DOHH2 (cell line): ENCODE results near the gene SUPT20HL1.

ENCODE experiments used
- H3F3A ChIP-seq: fragments of 200-600 bp; sonication (generic), shearing (Covaris generic); 2 replicates; pipeline ENCODE4 v1.6.0; 2016; ENCODE audit warnings: antibody characterized with exemption, mild to moderate bottlenecking; ENCODE audit not compliant: control insufficient read depth, insufficient read depth
- H3K27ac ChIP-seq: fragments of 200-600 bp; sonication (generic); 2 replicates; pipeline ENCODE4 v1.5.1; 2014; ENCODE audit warnings: low read depth, mild to moderate bottlenecking, low read length, moderate library complexity
- H3K27me3 ChIP-seq: fragments of 200-600 bp; sonication (generic); 2 replicates; pipeline ENCODE4 v1.6.1; 2014; ENCODE audit warnings: mild to moderate bottlenecking, low read length, mixed read lengths; ENCODE audit not compliant: control insufficient read depth
- H3K36me3 ChIP-seq: fragments of 200-600 bp; sonication (generic); 2 replicates; pipeline ENCODE4 v1.6.1; 2014; ENCODE audit warnings: mild to moderate bottlenecking, low read length, moderate library complexity, mixed read lengths; ENCODE audit not compliant: control insufficient read depth
- H3K4me1 ChIP-seq: fragments of 200-600 bp; sonication (generic); 2 replicates; pipeline ENCODE4 v1.6.1; 2014; ENCODE audit warnings: mild to moderate bottlenecking, low read length, mixed read lengths; ENCODE audit not compliant: control insufficient read depth
- H3K4me2 ChIP-seq: fragments of 200-600 bp; sonication (generic); 2 replicates; pipeline ENCODE4 v1.6.0; 2014; ENCODE audit warnings: mild to moderate bottlenecking, low read length, moderate library complexity
- H3K4me3 ChIP-seq: fragments of 200-600 bp; sonication (generic); 2 replicates; pipeline ENCODE4 v1.5.1; 2014; ENCODE audit warnings: mild to moderate bottlenecking, low read length, mixed read lengths
- H3K79me2 ChIP-seq: fragments of 200-600 bp; sonication (generic); 2 replicates; pipeline ENCODE4 v1.6.1; 2014; ENCODE audit warnings: mild to moderate bottlenecking, low read length, mixed read lengths; ENCODE audit not compliant: control insufficient read depth
- H3K9me2 ChIP-seq: fragments of 200-600 bp; sonication (generic); replicated peaks from 2 replicates; pipeline ENCODE4 v1.6.1; 2014; ENCODE audit warnings: mild to moderate bottlenecking, low read length, mixed read lengths; ENCODE audit not compliant: control insufficient read depth
- H3K9me3 ChIP-seq: fragments of 200-600 bp; sonication (generic); 2 replicates; pipeline ENCODE4 v1.6.1; 2014; ENCODE audit warnings: antibody characterized with exemption, low read length, mixed read lengths; ENCODE audit not compliant: control insufficient read depth, insufficient read depth
- H4K20me1 ChIP-seq: fragments of 200-600 bp; sonication (generic); 2 replicates; pipeline ENCODE4 v1.6.0; 2014; ENCODE audit warnings: low read depth, mild to moderate bottlenecking, antibody characterized with exemption, low read length, moderate library complexity; ENCODE audit not compliant: control insufficient read depth, insufficient read depth
- CTCF ChIP-seq: fragments of 200-600 bp; sonication (generic); IDR thresholded peaks from one replicate; pipeline ENCODE4 v1.5.1; 2014; ENCODE audit warnings: antibody characterized with exemption, mild to moderate bottlenecking, low read depth, low read length; ENCODE audit not compliant: poor library complexity, severe bottlenecking
- EZH2phosphoT487 ChIP-seq: fragments of 200-600 bp; sonication (generic); IDR thresholded peaks from 2 replicates; pipeline ENCODE4 v1.6.1; 2017; ENCODE audit warnings: borderline replicate concordance, mild to moderate bottlenecking, antibody characterized with exemption, low read length, moderate library complexity, mixed read lengths

Gene SUPT20HL1

DNA sequence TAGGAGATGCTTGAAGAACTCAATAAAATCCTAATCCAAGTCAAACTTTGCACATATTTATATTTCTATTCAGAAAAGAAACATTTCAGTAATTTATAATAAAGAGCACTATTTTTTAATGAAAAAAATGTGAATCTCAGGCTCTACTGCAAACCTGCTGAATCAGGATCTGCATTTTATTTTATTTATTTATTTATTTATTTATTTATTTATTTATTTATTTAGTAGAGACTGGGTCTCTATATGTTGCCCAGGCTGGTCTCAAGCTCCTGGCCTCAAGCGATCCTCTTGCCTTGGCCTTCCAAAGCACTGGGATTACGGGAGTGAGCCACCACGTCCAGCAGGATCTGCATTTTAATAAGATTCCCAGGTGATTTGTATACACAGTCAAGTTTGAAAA, 16.0 kb downstream of the SUPT20HL1 start:
- H3K4me1 ChIP-seq = no peaks in the 10 kb centered on the region

DNA sequence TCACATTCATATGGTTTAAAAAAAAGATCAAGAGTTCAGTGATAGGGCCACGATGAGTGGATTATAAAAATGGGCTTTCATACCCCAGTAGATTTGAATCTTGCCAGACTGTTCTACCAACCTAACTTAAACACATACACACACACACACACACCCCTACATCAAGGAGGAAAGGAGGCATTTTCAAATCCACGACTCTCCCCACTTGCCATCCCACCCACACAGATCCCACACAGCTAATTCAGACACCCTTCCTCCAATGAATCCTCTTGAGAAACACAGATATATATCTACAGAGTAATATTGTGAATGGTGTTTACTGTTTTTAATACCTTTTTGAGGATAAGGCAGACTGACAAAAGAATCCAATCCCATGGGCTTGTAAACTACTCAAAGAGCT, 16.8 kb downstream of the SUPT20HL1 start:
- TF ChIP-seq EZH2phosphoT487 (no peak), CTCF (no peak)
- H3K27me3 ChIP-seq = no peaks in the 10 kb centered on the region
- H3F3A ChIP-seq = no peaks in the 10 kb centered on the region
- no peaks in the 10 kb centered on the region for H3K9me3 ChIP-seq
- no peaks in the 10 kb centered on the region for H4K20me1 ChIP-seq
- H3K4me1 ChIP-seq = no peaks in the 10 kb centered on the region
- no peaks in the 10 kb centered on the region for H3K79me2 ChIP-seq
- no peaks in the 10 kb centered on the region for H3K36me3 ChIP-seq
- no peak overlapping the region for H3K4me2 ChIP-seq
- H3K9me2 ChIP-seq = no peaks in the 10 kb centered on the region
- H3K4me3 ChIP-seq = no peak overlapping the region
- no peak overlapping the region for H3K27ac ChIP-seq

More for the DNA sequence above, 16.0 kb downstream of the SUPT20HL1 start:
- no peaks in the 10 kb centered on the region for H3K9me2 ChIP-seq
- TF ChIP-seq CTCF = no peak
- TF ChIP-seq EZH2phosphoT487 = no peak
- no peak overlapping the region for H3K27ac ChIP-seq
- no peaks in the 10 kb centered on the region for H3K27me3 ChIP-seq
- H3K4me2 ChIP-seq = no peak overlapping the region
- H3K9me3 ChIP-seq = no peaks in the 10 kb centered on the region
- no peaks in the 10 kb centered on the region for H3F3A ChIP-seq
- no peaks in the 10 kb centered on the region for H3K36me3 ChIP-seq
- H4K20me1 ChIP-seq = no peaks in the 10 kb centered on the region
- H3K4me3 ChIP-seq = no peak overlapping the region
- no peaks in the 10 kb centered on the region for H3K79me2 ChIP-seq

- TF ChIP-seq EZH2phosphoT487 = no peak
- no peak for TF ChIP-seq CTCF
- H3K9me3 ChIP-seq = no peaks in the 10 kb centered on the region
- H3K4me1 ChIP-seq = no peaks in the 10 kb centered on the region
- H4K20me1 ChIP-seq = no peaks in the 10 kb centered on the region
- no peaks in the 10 kb centered on the region for H3K27me3 ChIP-seq
- H3K79me2 ChIP-seq = no peaks in the 10 kb centered on the region
- H3K4me2 ChIP-seq = no peak overlapping the region
- H3K4me3 ChIP-seq = no peak overlapping the region
- H3K36me3 ChIP-seq = no peaks in the 10 kb centered on the region
- H3K27ac ChIP-seq = no peak overlapping the region
- H3K9me2 ChIP-seq = no peaks in the 10 kb centered on the region
- H3F3A ChIP-seq = no peaks in the 10 kb centered on the region
Measured at GRCh38 chrX:24377911-24378468, 17.6 kb downstream of the SUPT20HL1 start.

- H3K27me3 ChIP-seq = no peaks in the 10 kb centered on the region
- H3K79me2 ChIP-seq = no peaks in the 10 kb centered on the region
- H3K36me3 ChIP-seq = no peaks in the 10 kb centered on the region
- H3F3A ChIP-seq = no peaks in the 10 kb centered on the region
- no peak overlapping the region for H3K27ac ChIP-seq
- no peak overlapping the region for H3K4me3 ChIP-seq
- TF ChIP-seq EZH2phosphoT487 (no peak), CTCF (no peak)
- H3K9me3 ChIP-seq = no peaks in the 10 kb centered on the region
- H4K20me1 ChIP-seq = no peaks in the 10 kb centered on the region
- no peaks in the 10 kb centered on the region for H3K4me1 ChIP-seq
- H3K4me2 ChIP-seq = no peak overlapping the region
- no peaks in the 10 kb centered on the region for H3K9me2 ChIP-seq
Measured at GRCh38 chrX:24378706-24379105, 18.3 kb downstream of the SUPT20HL1 start.
